ENCODE measurements around the gene ZNF366. TPM values are rescaled to one million over a fixed set of nuclear protein-coding genes. Genes with fewer than 3 reads are reported as not detected.

Gene ZNF366
- total RNA-seq, 2 experiments from 2014 or later = not detected

- Mint-ChIP-seq H3K36me3 (no peaks in the 10 kb centered on the region), H3K27ac (no peak overlapping the region), H3K27me3 (peaks cover 3% of the 10 kb centered on the region), H3K4me1 (no peaks in the 10 kb centered on the region), H3K4me3 (no peak overlapping the region), H3K9me3 (ENCODE audit: low read depth) (no peaks in the 10 kb centered on the region)
- no peak for DNase-seq
- CTCF ChIA-PET = no interaction called here
- ATAC-seq = no peak
These were observed 59.5 kb downstream of the ZNF366 start for GRCh38 chr5:72447751-72448150.

- Mint-ChIP-seq H3K4me1 (no peaks in the 10 kb centered on the region), H3K36me3 (no peaks in the 10 kb centered on the region), H3K27ac (no peak overlapping the region), H3K27me3 (peaks cover 3% of the 10 kb centered on the region), H3K9me3 (ENCODE audit: low read depth) (no peaks in the 10 kb centered on the region), H3K4me3 (no peak overlapping the region)
- ATAC-seq (no peak), DNase-seq (no peak)
- CTCF ChIA-PET = no interaction called here
These were observed 61.2 kb downstream of the ZNF366 start for GRCh38 chr5:72445969-72446368.

- H3K9me3 Mint-ChIP-seq (ENCODE audit: low read depth) = no peaks in the 10 kb centered on the region
- H3K4me1 Mint-ChIP-seq = no peaks in the 10 kb centered on the region
- H3K27me3 Mint-ChIP-seq = peaks cover 9% of the 10 kb centered on the region
- no peak for DNase-seq
- no peak overlapping the region for H3K4me3 Mint-ChIP-seq
- H3K27ac Mint-ChIP-seq = no peak overlapping the region
- CTCF ChIA-PET = no interaction called here
- no peak for ATAC-seq
- no peaks in the 10 kb centered on the region for H3K36me3 Mint-ChIP-seq
These were observed 63.3 kb downstream of the ZNF366 start for GRCh38 chr5:72443883-72444282.

- peaks cover 9% of the 10 kb centered on the region for H3K27me3 Mint-ChIP-seq
- H3K4me1 Mint-ChIP-seq = no peaks in the 10 kb centered on the region
- ATAC-seq (no peak), DNase-seq (no peak)
- H3K4me3 Mint-ChIP-seq = no peak overlapping the region
- no peaks in the 10 kb centered on the region for H3K9me3 Mint-ChIP-seq (ENCODE audit: low read depth)
- H3K27ac Mint-ChIP-seq = no peak overlapping the region
- CTCF ChIA-PET = no interaction called here
- H3K36me3 Mint-ChIP-seq = no peaks in the 10 kb centered on the region
These were observed 65.2 kb downstream of the ZNF366 start for GRCh38 chr5:72441862-72442540.

- CTCF ChIA-PET = no interaction called here
- peaks cover 10% of the 10 kb centered on the region for H3K27me3 Mint-ChIP-seq
- ATAC-seq (no peak), DNase-seq (no peak)
- no peaks in the 10 kb centered on the region for H3K36me3 Mint-ChIP-seq
- no peaks in the 10 kb centered on the region for H3K4me1 Mint-ChIP-seq
- H3K4me3 Mint-ChIP-seq = no peak overlapping the region
- no peak overlapping the region for H3K27ac Mint-ChIP-seq
- H3K9me3 Mint-ChIP-seq (ENCODE audit: low read depth) = no peaks in the 10 kb centered on the region
These were observed 66.0 kb downstream of the ZNF366 start for GRCh38 chr5:72441094-72441723.

GRCh38 chr5:72440207-72440638, 67.0 kb downstream of the ZNF366 start:
- H3K36me3 Mint-ChIP-seq = no peaks in the 10 kb centered on the region
- CTCF ChIA-PET = no interaction called here
- ATAC-seq (no peak), DNase-seq (no peak)
- no peak overlapping the region for H3K27ac Mint-ChIP-seq
- no peaks in the 10 kb centered on the region for H3K9me3 Mint-ChIP-seq (ENCODE audit: low read depth)
- no peak overlapping the region for H3K4me3 Mint-ChIP-seq
- no peaks in the 10 kb centered on the region for H3K4me1 Mint-ChIP-seq
- H3K27me3 Mint-ChIP-seq = peaks cover 18% of the 10 kb centered on the region

GRCh38 chr5:72439192-72439591, 68.0 kb downstream of the ZNF366 start:
- Mint-ChIP-seq H3K27me3 (peaks cover 19% of the 10 kb centered on the region), H3K36me3 (no peaks in the 10 kb centered on the region), H3K9me3 (ENCODE audit: low read depth) (no peaks in the 10 kb centered on the region), H3K4me1 (no peaks in the 10 kb centered on the region), H3K4me3 (no peak overlapping the region), H3K27ac (no peak overlapping the region)
- DNase-seq (no peak), ATAC-seq (no peak)
- CTCF ChIA-PET = no interaction called here

- Mint-ChIP-seq H3K36me3 (no peaks in the 10 kb centered on the region), H3K4me3 (no peak overlapping the region), H3K9me3 (ENCODE audit: low read depth) (no peaks in the 10 kb centered on the region), H3K4me1 (no peaks in the 10 kb centered on the region), H3K27ac (no peak overlapping the region), H3K27me3 (peaks cover 22% of the 10 kb centered on the region)
- CTCF ChIA-PET = no interaction called here
- DNase-seq = no peak
- ATAC-seq = no peak
These were observed 69.1 kb downstream of the ZNF366 start for GRCh38 chr5:72438141-72438540.

- no peak for ATAC-seq
- H3K9me3 Mint-ChIP-seq (ENCODE audit: low read depth) = no peaks in the 10 kb centered on the region
- CTCF ChIA-PET = no interaction called here
These were observed 70.3 kb downstream of the ZNF366 start for GRCh38 chr5:72436796-72437471.

GRCh38 chr5:72434781-72435437, 72.3 kb downstream of the ZNF366 start:
- no peak overlapping the region for H3K27ac Mint-ChIP-seq
- ATAC-seq = no peak
- no peaks in the 10 kb centered on the region for H3K4me1 Mint-ChIP-seq
- H3K36me3 Mint-ChIP-seq = no peaks in the 10 kb centered on the region
- H3K9me3 Mint-ChIP-seq (ENCODE audit: low read depth) = no peaks in the 10 kb centered on the region
- DNase-seq = no peak
- peaks cover 32% of the 10 kb centered on the region for H3K27me3 Mint-ChIP-seq
- H3K4me3 Mint-ChIP-seq = no peak overlapping the region
- CTCF ChIA-PET = no interaction called here

More at GRCh38 chr5:72436796-72437471, 70.3 kb downstream of the ZNF366 start:
- peaks cover 27% of the 10 kb centered on the region for H3K27me3 Mint-ChIP-seq
- no peaks in the 10 kb centered on the region for H3K36me3 Mint-ChIP-seq
- H3K27ac Mint-ChIP-seq = no peak overlapping the region
- no peak overlapping the region for H3K4me3 Mint-ChIP-seq
- no peak for DNase-seq
- H3K4me1 Mint-ChIP-seq = no peaks in the 10 kb centered on the region

GRCh38 chr5:72434056-72434780, 73.0 kb downstream of the ZNF366 start:
- ATAC-seq (no peak), DNase-seq (no peak)
- no peaks in the 10 kb centered on the region for H3K36me3 Mint-ChIP-seq
- CTCF ChIA-PET = no interaction called here
- H3K9me3 Mint-ChIP-seq (ENCODE audit: low read depth) = no peaks in the 10 kb centered on the region
- no peak overlapping the region for H3K27ac Mint-ChIP-seq
- H3K4me1 Mint-ChIP-seq = no peaks in the 10 kb centered on the region
- peaks cover 30% of the 10 kb centered on the region for H3K27me3 Mint-ChIP-seq
- no peak overlapping the region for H3K4me3 Mint-ChIP-seq

- Mint-ChIP-seq H3K27me3 (peaks cover 34% of the 10 kb centered on the region), H3K9me3 (ENCODE audit: low read depth) (no peaks in the 10 kb centered on the region), H3K36me3 (no peaks in the 10 kb centered on the region), H3K4me3 (no peak overlapping the region), H3K27ac (no peak overlapping the region), H3K4me1 (no peaks in the 10 kb centered on the region)
- CTCF ChIA-PET = interaction anchor here (0.7 kb wide), 1 partner anchor 23 kb away, joined by 3 read pairs; no protein-coding TSS in a partner anchor
- ATAC-seq = no peak
- no peak for DNase-seq
These were observed 73.7 kb downstream of the ZNF366 start for GRCh38 chr5:72433522-72433921.

- Mint-ChIP-seq H3K4me1 (no peaks in the 10 kb centered on the region), H3K27ac (no peak overlapping the region), H3K4me3 (no peak overlapping the region), H3K9me3 (ENCODE audit: low read depth) (no peaks in the 10 kb centered on the region), H3K27me3 (peaks cover 39% of the 10 kb centered on the region), H3K36me3 (no peaks in the 10 kb centered on the region)
- CTCF ChIA-PET = no interaction called here
- ATAC-seq = no peak
- no peak for DNase-seq
These were observed 78.5 kb downstream of the ZNF366 start for GRCh38 chr5:72428669-72429068.

Measured in activated CD8-positive, alpha-beta memory T cell treated with anti-CD3 and anti-CD28 coated beads, Interleukin-2, amount 10 ng/mL, durations not matched to agents 7 days and 5 days (primary cell).